ENCODE results near the gene IPCEF1. TPM values are rescaled to one million over a fixed set of nuclear protein-coding genes. Genes with fewer than 3 reads are reported as not detected.
"Not testable (repeated sequence)": the region's sequence is repeated elsewhere in the genome, so short reads cannot be mapped to it uniquely, and the experiment has no call there.

IPCEF1 gene
- total and polyA plus RNA-seq, 4 donors: 0.85 to 18.1 (median 3.6) TPM

- Histone ChIP-seq H3K4me1 (ENCODE audit: control insufficient read depth in 5 of 5, insufficient read depth in 5 of 5, low read length in 5 of 5) (peaks cover 0 to under 1% (median 0%) of the 10 kb centered on the region in 5 donors), H3K27me3 (ENCODE audit: control insufficient read depth in 3 of 3, insufficient read depth in 3 of 3, low read length in 2 of 3) (no peaks in the 10 kb centered on the region), H3K9ac (ENCODE audit: insufficient read depth in 1 of 2, low read length in 2 of 2) (no peak overlapping the region), H3K27ac (ENCODE audit: low read depth in 1 of 2, low read length in 1 of 2) (no peak overlapping the region), H3K36me3 (ENCODE audit: control insufficient read depth in 4 of 4, insufficient read depth in 4 of 4, low read length in 4 of 4) (no peaks in the 10 kb centered on the region), H3K9me3 (ENCODE audit: control insufficient read depth in 4 of 4, insufficient read depth in 3 of 4, low read length in 3 of 4) (no peaks in the 10 kb centered on the region), H3K4me3 (no peak overlapping the region)
- no peak for TF ChIP-seq CTCF (IDR thresholded peaks at IDR 0.05; ENCODE audit: control extremely low read depth, extremely low read depth)
- ATAC-seq (ENCODE audit: insufficient read depth, low FRiP score) (no peak), DNase-seq (no peak)
- 87 to 88% methylated on average over 7 of the region's 7 CpGs for WGBS, 2 donors
These were observed 48.7 kb downstream of the IPCEF1 start for GRCh38 chr6:154307696-154308425.

GRCh38 chr6:154307147-154307546 is 49.5 kb downstream of the IPCEF1 start:
- H3K27me3 ChIP-seq (ENCODE audit: control insufficient read depth in 3 of 3, insufficient read depth in 3 of 3, low read length in 2 of 3); H3K4me3 ChIP-seq; H3K27ac ChIP-seq (ENCODE audit: low read depth in 1 of 2, low read length in 1 of 2); ATAC-seq (ENCODE audit: insufficient read depth, low FRiP score); H3K36me3 ChIP-seq (ENCODE audit: control insufficient read depth in 4 of 4, insufficient read depth in 4 of 4, low read length in 4 of 4); H3K9ac ChIP-seq (ENCODE audit: insufficient read depth in 1 of 2, low read length in 2 of 2); DNase-seq; H3K4me1 ChIP-seq (ENCODE audit: control insufficient read depth in 5 of 5, insufficient read depth in 5 of 5, low read length in 5 of 5); H3K9me3 ChIP-seq (ENCODE audit: control insufficient read depth in 4 of 4, insufficient read depth in 3 of 4, low read length in 3 of 4): not testable (repeated sequence)
- WGBS, 2 donors: 95 to 96% methylated on average over 6 of the region's 6 CpGs

- H3K27me3 ChIP-seq (ENCODE audit: control insufficient read depth in 3 of 3, insufficient read depth in 3 of 3, low read length in 2 of 3): no peaks in the 10 kb centered on the region
- no peaks in the 10 kb centered on the region for H3K36me3 ChIP-seq (ENCODE audit: control insufficient read depth in 4 of 4, insufficient read depth in 4 of 4, low read length in 4 of 4)
- H3K9me3 ChIP-seq (ENCODE audit: control insufficient read depth in 4 of 4, insufficient read depth in 3 of 4, low read length in 3 of 4): no peaks in the 10 kb centered on the region
- no peak for DNase-seq
- ATAC-seq (ENCODE audit: insufficient read depth, low FRiP score): no peak
- H3K4me1 ChIP-seq (ENCODE audit: control insufficient read depth in 5 of 5, insufficient read depth in 5 of 5, low read length in 5 of 5): peaks cover 0 to 12% (median 0%) of the 10 kb centered on the region in 5 donors
- no peak overlapping the region for H3K4me3 ChIP-seq
- TF ChIP-seq CTCF (IDR thresholded peaks at IDR 0.05; ENCODE audit: control extremely low read depth, extremely low read depth): no peak
- no peak overlapping the region for H3K9ac ChIP-seq (ENCODE audit: insufficient read depth in 1 of 2, low read length in 2 of 2)
- H3K27ac ChIP-seq (ENCODE audit: low read depth in 1 of 2, low read length in 1 of 2): no peak overlapping the region
- 92 to 99% methylated on average over 4 of the region's 4 CpGs for WGBS, 2 donors
These were observed 49.9 kb downstream of the IPCEF1 start for GRCh38 chr6:154306696-154307095.

GRCh38 chr6:154304191-154304590 is 52.4 kb downstream of the IPCEF1 start:
- WGBS, 2 donors: 41 to 63% methylated on average over 1 of the region's 1 CpG
- no peak for DNase-seq
- H3K4me1 ChIP-seq (ENCODE audit: control insufficient read depth in 5 of 5, insufficient read depth in 5 of 5, low read length in 5 of 5): peaks cover 0 to 27% (median 3%) of the 10 kb centered on the region in 5 donors

GRCh38 chr6:154303642-154304041 is 53.0 kb downstream of the IPCEF1 start:
- peaks cover 0 to 28% (median 3%) of the 10 kb centered on the region in 5 donors for H3K4me1 ChIP-seq (ENCODE audit: control insufficient read depth in 5 of 5, insufficient read depth in 5 of 5, low read length in 5 of 5)
- not testable (repeated sequence) for H3K9ac ChIP-seq (ENCODE audit: insufficient read depth in 1 of 2, low read length in 2 of 2); H3K27me3 ChIP-seq (ENCODE audit: control insufficient read depth in 3 of 3, insufficient read depth in 3 of 3, low read length in 2 of 3); H3K9me3 ChIP-seq (ENCODE audit: control insufficient read depth in 4 of 4, insufficient read depth in 3 of 4, low read length in 3 of 4); DNase-seq; ATAC-seq (ENCODE audit: insufficient read depth, low FRiP score); H3K36me3 ChIP-seq (ENCODE audit: control insufficient read depth in 4 of 4, insufficient read depth in 4 of 4, low read length in 4 of 4); H3K4me3 ChIP-seq; H3K27ac ChIP-seq (ENCODE audit: low read depth in 1 of 2, low read length in 1 of 2)
- 73 to 80% methylated on average over 4 of the region's 4 CpGs for WGBS, 2 donors

More at GRCh38 chr6:154304191-154304590, 52.4 kb downstream of the IPCEF1 start:
- no peak overlapping the region for H3K27ac ChIP-seq (ENCODE audit: low read depth in 1 of 2, low read length in 1 of 2)
- no peaks in the 10 kb centered on the region for H3K27me3 ChIP-seq (ENCODE audit: control insufficient read depth in 3 of 3, insufficient read depth in 3 of 3, low read length in 2 of 3)
- no peak overlapping the region for H3K9ac ChIP-seq (ENCODE audit: insufficient read depth in 1 of 2, low read length in 2 of 2)
- no peak for ATAC-seq (ENCODE audit: insufficient read depth, low FRiP score)
- TF ChIP-seq CTCF (IDR thresholded peaks at IDR 0.05; ENCODE audit: control extremely low read depth, extremely low read depth): no peak
- H3K36me3 ChIP-seq (ENCODE audit: control insufficient read depth in 4 of 4, insufficient read depth in 4 of 4, low read length in 4 of 4): no peaks in the 10 kb centered on the region
- peaks cover 0 to 2% (median 0%) of the 10 kb centered on the region in 4 donors for H3K9me3 ChIP-seq (ENCODE audit: control insufficient read depth in 4 of 4, insufficient read depth in 3 of 4, low read length in 3 of 4)
- H3K4me3 ChIP-seq: no peak overlapping the region
